GM12865 (cell line): Measurements from ENCODE around the gene CHID1.

ENCODE experiments used
- DNase-seq: peaks from one replicate; pipeline ENCODE4 v3.0.0; 2010; ENCODE audit warnings: low read depth
- H3K4me3 ChIP-seq: 2 replicates; pipeline ENCODE4 v1.5.1; 2011; ENCODE audit warnings: mild to moderate bottlenecking, low read depth, low read length, control low read depth
- CTCF ChIP-seq: IDR thresholded peaks from 2 replicates; pipeline ENCODE4 v1.5.1; 2011; ENCODE audit warnings: low read length, control low read depth, low read depth, inconsistent platforms; ENCODE audit not compliant: insufficient read depth; ENCODE audit errors: missing control alignments

The CHID1 gene

GRCh38 chr11:944711-945470 is 34.3 kb upstream of the CHID1 start:
- no peak for TF ChIP-seq CTCF
- no peak overlapping the region for H3K4me3 ChIP-seq
- no peak for DNase-seq

GRCh38 chr11:942823-943222 is 32.2 kb upstream of the CHID1 start:
- TF ChIP-seq CTCF, result no peak
- no peak for DNase-seq
- no peak overlapping the region for H3K4me3 ChIP-seq

GRCh38 chr11:940496-941135 is 30.0 kb upstream of the CHID1 start:
- no peak overlapping the region for H3K4me3 ChIP-seq
- DNase-seq, result no peak
- TF ChIP-seq CTCF, result no peak

- no peak overlapping the region for H3K4me3 ChIP-seq
- no peak for TF ChIP-seq CTCF
- DNase-seq, result no peak
These were observed 27.2 kb upstream of the CHID1 start for GRCh38 chr11:937841-938261.

GRCh38 chr11:936199-936598 is 25.6 kb upstream of the CHID1 start:
- no peak overlapping the region for H3K4me3 ChIP-seq
- DNase-seq, result no peak
- TF ChIP-seq CTCF, result no peak

- DNase-seq, result no peak
- TF ChIP-seq CTCF, result no peak
- no peak overlapping the region for H3K4me3 ChIP-seq
These were observed 23.9 kb upstream of the CHID1 start for GRCh38 chr11:934527-934926.
